GM12878 (cell line): Measurements from ENCODE around the gene NLGN1. TPM values are rescaled to one million over a fixed set of nuclear protein-coding genes. Genes with fewer than 3 reads are reported as not detected.

Experiments used
- ATAC-seq: fragments of 200-7000 bp; cut with Tn5 transposase; 3 replicates; pipeline ENCODE4 v1.9.1; 2020; ENCODE audit warnings: mild to moderate bottlenecking, moderate library complexity
- BruUV-seq: library from RNA; stranded (reverse); fragments of 400-500 nt; replicated peaks from 2 replicates; lab custom pipeline; 2021; lab: Mats Ljungman, UMichigan
- CTCF ChIA-PET: fragments of 300-600 bp; sonication (Branson Sonifier 250); formaldehyde crosslinking; extraction: SDS; loops from one replicate; lab custom pipeline; 2021; ENCODE audit warnings: inconsistent platforms; lab: Yijun Ruan, JAX
- POLR2A ChIA-PET: fragments of 350-600 bp; formaldehyde crosslinking; extraction: SDS; loops from one replicate; lab custom pipeline; 2021; ENCODE audit warnings: inconsistent platforms; lab: Charles Lee
- RAD21 ChIA-PET: fragments of 300-600 bp; sonication (Branson Sonifier 250); formaldehyde crosslinking; loops from one replicate; lab custom pipeline; 2023; ENCODE audit warnings: antibody characterized with exemption; ENCODE audit not compliant: unreplicated experiment; lab: Charles Lee
- SMC1A ChIA-PET: fragments of 300-600 bp; sonication (Branson Sonifier 250); formaldehyde crosslinking; loops from one replicate; lab custom pipeline; 2023; ENCODE audit not compliant: unreplicated experiment, uncharacterized antibody; lab: Charles Lee
- DNase-seq: peaks from one replicate; pipeline ENCODE4 v3.0.0-alpha.2; 2011; ENCODE audit warnings: low read depth, low spot score
- FAIRE-seq: peaks from 3 replicates; lab custom pipeline; 2011; peaks lifted over from hg19 to GRCh38; lab: Jason Lieb, UNC
- H2AFZ ChIP-seq: 2 replicates; pipeline ENCODE4 v1.6.0; 2011; ENCODE audit warnings: low read depth, low read length, control low read depth; ENCODE audit not compliant: control insufficient read depth
- H3K27ac ChIP-seq: 2 replicates; pipeline ENCODE4 v1.5.1; 2011; ENCODE audit warnings: control low read depth; ENCODE audit not compliant: control insufficient read depth, insufficient read depth
- H3K27me3 ChIP-seq, 2 experiments: replicated peaks in 1 of 2; 2 replicates each; pipeline versions ENCODE4 v1.6.0 to v1.6.1; 2011; ENCODE audit warnings: low read length in 1 of 2; ENCODE audit not compliant: control insufficient read depth in 2 of 2, insufficient read depth in 2 of 2
- H3K36me3 ChIP-seq, 2 experiments: 2 replicates each; pipeline ENCODE4 v1.5.1; 2011; ENCODE audit warnings: low read length in 1 of 2; ENCODE audit not compliant: control insufficient read depth in 2 of 2, insufficient read depth in 2 of 2
- H3K4me1 ChIP-seq: 2 replicates; pipeline ENCODE4 v1.6.1; 2011; ENCODE audit warnings: mild to moderate bottlenecking, low read length, moderate library complexity, mixed read lengths; ENCODE audit not compliant: control insufficient read depth, insufficient read depth
- H3K4me2 ChIP-seq: 2 replicates; pipeline ENCODE4 v1.6.0; 2011; ENCODE audit warnings: control low read depth; ENCODE audit not compliant: control insufficient read depth, insufficient read depth
- H3K4me3 ChIP-seq: fragments of 200-600 bp; sonication (generic); 2 replicates; pipeline ENCODE4 v1.5.1; 2016
- H3K79me2 ChIP-seq: 2 replicates; pipeline ENCODE4 v1.6.0; 2011; ENCODE audit warnings: low read length; ENCODE audit not compliant: control insufficient read depth, insufficient read depth
- H3K9ac ChIP-seq: 2 replicates; pipeline ENCODE4 v1.8.0; 2011; ENCODE audit warnings: low read length, control low read depth, mixed read lengths; ENCODE audit not compliant: control insufficient read depth, insufficient read depth
- H3K9me3 ChIP-seq: replicated peaks from 3 replicates; pipeline ENCODE4 v1.5.1; 2011; ENCODE audit warnings: mild to moderate bottlenecking, low read length; ENCODE audit not compliant: control insufficient read depth, insufficient read depth
- H4K20me1 ChIP-seq: 2 replicates; pipeline ENCODE4 v1.6.0; 2011; ENCODE audit not compliant: control insufficient read depth, insufficient read depth
- BCL3 ChIP-seq: IDR thresholded peaks from 2 replicates; pipeline ENCODE4 v1.6.1; 2011; ENCODE audit warnings: borderline replicate concordance, low read depth, mild to moderate bottlenecking, moderate library complexity, low read length; ENCODE audit not compliant: insufficient read depth, poor library complexity, severe bottlenecking
- CHD2 ChIP-seq: IDR thresholded peaks from 2 replicates; pipeline ENCODE4 v1.6.1; 2011; ENCODE audit warnings: low read depth, low read length, improper control_type of control experiment, borderline replicate concordance
- HDGF ChIP-seq: fragments of 450-650 bp; IDR thresholded peaks from 2 replicates; pipeline ENCODE4 v1.6.1; 2016; ENCODE audit warnings: antibody characterized with exemption
- KAT2A ChIP-seq: conservative IDR thresholded peaks from 2 replicates; pipeline ENCODE4 v1.6.1; 2011; ENCODE audit warnings: low read depth, low read length; ENCODE audit not compliant: control insufficient read depth
- PAX5 ChIP-seq: IDR thresholded peaks from 2 replicates; pipeline ENCODE4 v1.6.1; 2011; ENCODE audit warnings: low read depth, low read length, borderline replicate concordance
- PKNOX1 ChIP-seq: fragments of 450-650 bp; IDR thresholded peaks from 2 replicates; pipeline ENCODE4 v1.6.1; 2016; ENCODE audit warnings: mild to moderate bottlenecking
- POU2F2 ChIP-seq: IDR thresholded peaks from 3 replicates; pipeline ENCODE4 v1.6.1; 2011; ENCODE audit warnings: low read depth, mild to moderate bottlenecking, low read length, borderline replicate concordance
- RAD51 ChIP-seq: fragments of 450-650 bp; IDR thresholded peaks from 2 replicates; pipeline ENCODE4 v1.6.1; 2016; ENCODE audit warnings: moderate library complexity, mild to moderate bottlenecking, inconsistent platforms
- SIN3A ChIP-seq: IDR thresholded peaks from 2 replicates; pipeline ENCODE4 v1.6.1; 2012; ENCODE audit warnings: low read depth, low read length, improper control_type of control experiment
- SPI1 ChIP-seq: IDR thresholded peaks from 2 replicates; pipeline ENCODE4 v1.6.1; 2011; ENCODE audit warnings: low read depth, mild to moderate bottlenecking, low read length, moderate library complexity, borderline replicate concordance; ENCODE audit not compliant: insufficient read depth
- TCF7 ChIP-seq: IDR thresholded peaks from 2 replicates; pipeline ENCODE4 v1.6.1; 2014; ENCODE audit warnings: antibody characterized with exemption, borderline replicate concordance
- YY1 ChIP-seq: IDR thresholded peaks from 2 replicates; pipeline ENCODE4 v1.6.1; 2011; ENCODE audit warnings: low read depth, mild to moderate bottlenecking, low read length
- ZZZ3 ChIP-seq: IDR thresholded peaks from 2 replicates; pipeline ENCODE4 v1.6.1; 2011; ENCODE audit warnings: low read depth; ENCODE audit not compliant: control insufficient read depth, insufficient read length
- WGBS: methylation state at CpG from one replicate; pipeline ENCODE4 v1.1.6; 2016; ENCODE audit warnings: low lambda C conversion rate; ENCODE audit not compliant: insufficient replicate concordance, insufficient coverage; ENCODE audit errors: missing lambda C conversion rate; 5-methylcytosine and 5-hydroxymethylcytosine counted together
- in situ Hi-C: fragments of 300-500 bp; cut with MboI; formaldehyde crosslinking; loops from 9 replicates; pipeline ENCODE4 v1.14.3; 2018; ENCODE audit warnings: mixed read lengths
- intact Hi-C: fragments of 100-400 bp; cut with micrococcal nuclease; formaldehyde crosslinking; loops from one replicate; pipeline ENCODE4 v1.14.2; 2022; ENCODE audit not compliant: unreplicated experiment
- polyA plus RNA-seq, 11 experiments: library from polyadenylated mRNA; depleted of rRNA in 4 of 11; unstranded in 6 of 11; stranded (reverse) in 5 of 11; fragments of >200 nt; fragmentation: Nextera tagmentation in 4 of 11; fragmentation: Illumina TruSeq in 1 of 11; extraction: Ambion mirVana in 4 of 11; extraction: Trizol in 1 of 11; gene quantifications; 1 replicate in 1 of 11; 2 replicates in 10 of 11; pipeline versions ENCODE4 v1.2.1 to v1.2.3, GENCODE V29; 2011 to 2016; ENCODE audit warnings: inconsistent platforms in 2 of 11, missing spikeins in 2 of 11, low read depth in 1 of 11
- total RNA-seq, 4 experiments: library from RNA; depleted of rRNA in 3 of 4; stranded (reverse); fragments of >200 nt in 3 of 4; fragmentation: Illumina TruSeq in 1 of 4; extraction: Trizol in 1 of 4; gene quantifications; 2 replicates each; pipeline versions ENCODE4 v1.2.1 to v1.2.3, GENCODE V29; 2013 to 2021
- TF ChIP-seq, protein P1 (sequence below): fragments of 450-650 bp; IDR thresholded peaks from 2 replicates; pipeline ENCODE4 v1.6.1; 2018; ENCODE audit warnings: mild to moderate bottlenecking, low read depth, moderate library complexity; ENCODE audit not compliant: partially characterized antibody
- TF ChIP-seq, protein P2 (sequence below): IDR thresholded peaks from 2 replicates; pipeline ENCODE4 v1.6.1; 2012; ENCODE audit warnings: low read depth, low read length, improper control_type of control experiment
- TF ChIP-seq, protein P3 (sequence below): IDR thresholded peaks from 2 replicates; pipeline ENCODE4 v1.6.1; 2011; ENCODE audit warnings: low read depth, mild to moderate bottlenecking, low read length, moderate library complexity, borderline replicate concordance; ENCODE audit errors: extremely low read depth

Gene NLGN1
- total and polyA plus RNA-seq, 10 of the 15 experiments (the other 5 are each of a cell fraction or from before 2014, with no cell fraction given), result not detected

DNA sequence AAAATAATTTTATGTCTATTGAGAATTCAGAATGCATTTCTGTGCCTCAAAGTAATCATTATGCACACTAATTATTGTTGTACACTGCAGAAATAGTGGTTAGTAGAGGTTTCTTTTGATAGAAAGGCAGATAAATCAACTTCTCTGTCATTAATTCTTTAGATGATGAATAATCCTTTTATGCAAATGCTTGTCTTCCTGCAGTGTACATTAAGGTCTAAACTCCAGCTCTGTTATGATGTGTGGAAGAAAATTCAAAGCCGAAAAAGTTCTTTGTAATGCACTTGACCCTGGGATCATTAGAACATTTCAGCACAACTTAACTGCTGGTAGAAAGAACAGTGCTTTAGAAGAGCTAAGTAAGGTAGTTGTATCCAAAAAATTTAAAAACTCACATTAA, 353.0 kb downstream of the NLGN1 start:
- intact Hi-C loops, result no loop called here
- CTCF ChIA-PET, result no interaction called here
- FAIRE-seq, result no peak
- no peak for DNase-seq
- 69% methylated on average over 1 of the region's 1 CpG for WGBS
- Histone ChIP-seq H3K9ac (no peak overlapping the region), H3K4me3 (no peak overlapping the region), H3K9me3 (no peaks in the 10 kb centered on the region), H3K27me3 (no peaks in the 10 kb centered on the region), H3K36me3 (no peaks in the 10 kb centered on the region), H3K4me2 (no peak overlapping the region), H3K27ac (no peak overlapping the region), H2AFZ (no peak overlapping the region)
- ATAC-seq, result no peak
- TF ChIP-seq ZZZ3 (no peak), BCL3 (no peak), CHD2 (no peak), YY1 (no peak), PKNOX1 (no peak), SPI1 (no peak), SIN3A (no peak), POU2F2 (no peak), HDGF (no peak), KAT2A (no peak), RAD51 (no peak), TCF7 (no peak), PAX5 (no peak)
- TF ChIP-seq, protein P1, sequence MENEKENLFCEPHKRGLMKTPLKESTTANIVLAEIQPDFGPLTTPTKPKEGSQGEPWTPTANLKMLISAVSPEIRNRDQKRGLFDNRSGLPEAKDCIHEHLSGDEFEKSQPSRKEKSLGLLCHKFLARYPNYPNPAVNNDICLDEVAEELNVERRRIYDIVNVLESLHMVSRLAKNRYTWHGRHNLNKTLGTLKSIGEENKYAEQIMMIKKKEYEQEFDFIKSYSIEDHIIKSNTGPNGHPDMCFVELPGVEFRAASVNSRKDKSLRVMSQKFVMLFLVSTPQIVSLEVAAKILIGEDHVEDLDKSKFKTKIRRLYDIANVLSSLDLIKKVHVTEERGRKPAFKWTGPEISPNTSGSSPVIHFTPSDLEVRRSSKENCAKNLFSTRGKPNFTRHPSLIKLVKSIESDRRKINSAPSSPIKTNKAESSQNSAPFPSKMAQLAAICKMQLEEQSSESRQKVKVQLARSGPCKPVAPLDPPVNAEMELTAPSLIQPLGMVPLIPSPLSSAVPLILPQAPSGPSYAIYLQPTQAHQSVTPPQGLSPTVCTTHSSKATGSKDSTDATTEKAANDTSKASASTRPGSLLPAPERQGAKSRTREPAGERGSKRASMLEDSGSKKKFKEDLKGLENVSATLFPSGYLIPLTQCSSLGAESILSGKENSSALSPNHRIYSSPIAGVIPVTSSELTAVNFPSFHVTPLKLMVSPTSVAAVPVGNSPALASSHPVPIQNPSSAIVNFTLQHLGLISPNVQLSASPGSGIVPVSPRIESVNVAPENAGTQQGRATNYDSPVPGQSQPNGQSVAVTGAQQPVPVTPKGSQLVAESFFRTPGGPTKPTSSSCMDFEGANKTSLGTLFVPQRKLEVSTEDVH, result no peak
- TF ChIP-seq, protein P2, sequence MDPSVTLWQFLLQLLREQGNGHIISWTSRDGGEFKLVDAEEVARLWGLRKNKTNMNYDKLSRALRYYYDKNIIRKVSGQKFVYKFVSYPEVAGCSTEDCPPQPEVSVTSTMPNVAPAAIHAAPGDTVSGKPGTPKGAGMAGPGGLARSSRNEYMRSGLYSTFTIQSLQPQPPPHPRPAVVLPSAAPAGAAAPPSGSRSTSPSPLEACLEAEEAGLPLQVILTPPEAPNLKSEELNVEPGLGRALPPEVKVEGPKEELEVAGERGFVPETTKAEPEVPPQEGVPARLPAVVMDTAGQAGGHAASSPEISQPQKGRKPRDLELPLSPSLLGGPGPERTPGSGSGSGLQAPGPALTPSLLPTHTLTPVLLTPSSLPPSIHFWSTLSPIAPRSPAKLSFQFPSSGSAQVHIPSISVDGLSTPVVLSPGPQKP, result no peak
- TF ChIP-seq, protein P3, sequence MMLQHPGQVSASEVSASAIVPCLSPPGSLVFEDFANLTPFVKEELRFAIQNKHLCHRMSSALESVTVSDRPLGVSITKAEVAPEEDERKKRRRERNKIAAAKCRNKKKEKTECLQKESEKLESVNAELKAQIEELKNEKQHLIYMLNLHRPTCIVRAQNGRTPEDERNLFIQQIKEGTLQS, result no peak
- TF ChIP-seq, all 136 proteins: peak for 0
- POLR2A ChIA-PET, result no interaction called here
- Histone ChIP-seq H4K20me1 (no peaks in the 10 kb centered on the region), H3K4me1 (no peaks in the 10 kb centered on the region), H3K79me2 (no peaks in the 10 kb centered on the region)
- RAD21 ChIA-PET, result no interaction called here
- SMC1A ChIA-PET, result interaction anchor here (1.1 to 1.4 kb wide), 2 partner anchors 13 to 32 kb away, joined by 3 read pairs; no protein-coding TSS in a partner anchor
- BruUV-seq, result no TSS peak
- in situ Hi-C loops, result no loop called here
